Loucy (cell line): ENCODE results near the gene SLC46A2.

Source experiments
- EZH2phosphoT487 ChIP-seq: fragments of 200-600 bp; IDR thresholded peaks from 2 replicates; pipeline ENCODE4 v1.6.1; 2018; ENCODE audit warnings: antibody characterized with exemption, mild to moderate bottlenecking, moderate library complexity, borderline replicate concordance
- TF ChIP-seq, protein P1 (sequence below): fragments of 200-600 bp; sonication (generic); conservative IDR thresholded peaks from 2 replicates; pipeline ENCODE4 v1.5.1; 2014; ENCODE audit warnings: mild to moderate bottlenecking, antibody characterized with exemption, low read length

DNA sequence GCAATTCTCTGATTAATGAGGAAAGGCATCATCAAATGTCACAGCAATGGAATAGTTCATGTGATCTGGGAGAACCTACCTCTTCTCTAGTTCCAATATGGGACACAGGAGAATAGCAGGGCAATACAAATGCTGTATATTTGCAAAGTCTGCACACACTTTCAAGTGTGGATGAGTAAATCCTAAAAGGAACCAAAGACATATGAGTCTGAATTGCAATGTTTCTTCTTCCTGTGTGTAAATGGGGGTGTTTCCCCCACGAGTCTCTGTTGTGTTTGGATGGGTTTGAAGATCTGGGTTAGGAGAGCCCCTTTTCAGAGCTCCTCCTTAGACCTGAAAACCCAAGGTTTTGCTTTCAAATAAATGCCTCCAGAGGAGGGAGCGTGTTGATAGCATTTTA, 26.9 kb downstream of the SLC46A2 start:
- TF ChIP-seq, protein P1, sequence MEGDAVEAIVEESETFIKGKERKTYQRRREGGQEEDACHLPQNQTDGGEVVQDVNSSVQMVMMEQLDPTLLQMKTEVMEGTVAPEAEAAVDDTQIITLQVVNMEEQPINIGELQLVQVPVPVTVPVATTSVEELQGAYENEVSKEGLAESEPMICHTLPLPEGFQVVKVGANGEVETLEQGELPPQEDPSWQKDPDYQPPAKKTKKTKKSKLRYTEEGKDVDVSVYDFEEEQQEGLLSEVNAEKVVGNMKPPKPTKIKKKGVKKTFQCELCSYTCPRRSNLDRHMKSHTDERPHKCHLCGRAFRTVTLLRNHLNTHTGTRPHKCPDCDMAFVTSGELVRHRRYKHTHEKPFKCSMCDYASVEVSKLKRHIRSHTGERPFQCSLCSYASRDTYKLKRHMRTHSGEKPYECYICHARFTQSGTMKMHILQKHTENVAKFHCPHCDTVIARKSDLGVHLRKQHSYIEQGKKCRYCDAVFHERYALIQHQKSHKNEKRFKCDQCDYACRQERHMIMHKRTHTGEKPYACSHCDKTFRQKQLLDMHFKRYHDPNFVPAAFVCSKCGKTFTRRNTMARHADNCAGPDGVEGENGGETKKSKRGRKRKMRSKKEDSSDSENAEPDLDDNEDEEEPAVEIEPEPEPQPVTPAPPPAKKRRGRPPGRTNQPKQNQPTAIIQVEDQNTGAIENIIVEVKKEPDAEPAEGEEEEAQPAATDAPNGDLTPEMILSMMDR = no peak
- no peak for TF ChIP-seq EZH2phosphoT487
